Measurements from ENCODE around the gene KLK8.
"Not testable (repeated sequence)": the region's sequence is repeated elsewhere in the genome, so short reads cannot be mapped to it uniquely, and the experiment has no call there.

- TF ChIP-seq EZH2phosphoT487 (IDR thresholded peaks at IDR 0.05; ENCODE audit: insufficient read depth, low read depth); EZH2 (IDR thresholded peaks at IDR 0.05; ENCODE audit: insufficient read depth, poor library complexity, severe bottlenecking): not testable (repeated sequence)
Observed at GRCh38 chr19:50969810-50970209, 31.6 kb downstream of the KLK8 start.

All from GM23248 (cell line).